ENCODE data around the gene MPND.
A peak's percentile ranks its signal among the peaks of the same experiment; 100 is the strongest.

The MPND gene

DNA sequence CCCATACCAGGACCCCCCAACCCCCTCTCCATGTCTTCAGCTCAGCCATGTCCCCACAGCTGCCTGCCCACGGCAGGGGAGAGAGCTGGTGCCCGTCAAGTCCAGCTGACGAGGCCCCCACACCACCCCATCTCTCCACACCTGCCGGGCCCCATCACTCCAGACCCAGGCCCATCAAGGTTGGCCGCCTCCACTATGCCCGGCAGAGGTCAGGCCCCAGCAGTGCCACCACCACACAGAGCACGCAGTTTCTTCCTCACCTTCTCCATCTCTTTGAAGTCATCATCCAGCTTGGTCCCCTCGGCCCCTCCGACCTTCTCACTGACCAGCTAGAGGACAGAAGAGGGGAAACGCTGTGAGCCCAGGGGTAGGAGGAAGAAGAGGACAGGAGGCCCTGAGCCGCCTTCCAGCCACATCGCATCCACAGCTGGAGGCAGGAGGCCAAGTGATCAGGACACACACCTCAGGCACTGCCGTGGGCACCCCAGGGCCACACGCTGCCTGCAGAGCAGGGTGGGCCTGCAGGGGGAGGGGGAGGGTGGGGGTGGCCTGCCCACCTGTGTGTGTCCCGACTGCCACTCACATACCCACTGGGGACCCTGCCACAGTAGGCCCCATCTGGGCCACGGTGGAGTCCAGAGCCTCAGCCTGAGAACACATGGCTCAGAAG lies 23.4 kb downstream of the MPND start:
- DNase-seq (ENCODE audit: low read depth in 2 of 2): no peak

DNA sequence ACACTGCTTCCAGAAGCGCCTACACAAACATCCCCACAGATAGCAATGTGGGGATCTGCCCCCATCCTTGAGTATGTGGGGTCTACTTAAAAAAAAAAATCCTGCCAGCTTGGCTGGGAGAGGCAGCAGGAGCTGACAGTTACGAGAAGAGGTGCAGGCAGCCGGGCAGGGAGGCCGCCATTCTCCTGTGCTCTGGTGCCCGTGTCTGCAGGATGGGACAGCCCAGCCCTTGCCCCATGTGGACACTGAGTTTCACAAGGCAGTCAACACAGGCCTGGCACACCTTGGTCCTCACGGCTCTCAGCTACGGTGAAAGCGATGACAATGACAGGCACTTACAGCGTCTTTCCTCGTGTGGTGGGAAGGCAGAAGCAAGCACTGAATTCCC lies 24.0 kb downstream of the MPND start:
- no peak for DNase-seq (ENCODE audit: low read depth in 2 of 2)

DNA sequence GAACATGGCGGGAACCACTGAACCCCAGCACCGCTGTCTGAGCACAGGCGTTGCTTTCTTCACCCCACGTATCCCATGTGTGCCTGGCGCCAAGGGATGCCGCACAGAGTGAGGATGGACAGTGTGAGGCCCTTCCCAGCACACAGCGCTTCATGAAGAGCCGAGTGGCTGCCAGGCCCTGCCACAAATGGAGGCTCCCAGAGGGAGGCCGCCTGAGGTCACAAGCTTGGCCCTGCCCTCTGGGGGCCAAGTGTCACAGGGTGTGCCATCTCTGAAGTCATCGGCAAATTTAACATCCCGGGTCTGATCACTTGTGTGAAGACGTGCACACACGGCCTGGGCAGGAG lies 24.4 kb downstream of the MPND start:
- no peak for DNase-seq (ENCODE audit: low read depth in 2 of 2)

DNA sequence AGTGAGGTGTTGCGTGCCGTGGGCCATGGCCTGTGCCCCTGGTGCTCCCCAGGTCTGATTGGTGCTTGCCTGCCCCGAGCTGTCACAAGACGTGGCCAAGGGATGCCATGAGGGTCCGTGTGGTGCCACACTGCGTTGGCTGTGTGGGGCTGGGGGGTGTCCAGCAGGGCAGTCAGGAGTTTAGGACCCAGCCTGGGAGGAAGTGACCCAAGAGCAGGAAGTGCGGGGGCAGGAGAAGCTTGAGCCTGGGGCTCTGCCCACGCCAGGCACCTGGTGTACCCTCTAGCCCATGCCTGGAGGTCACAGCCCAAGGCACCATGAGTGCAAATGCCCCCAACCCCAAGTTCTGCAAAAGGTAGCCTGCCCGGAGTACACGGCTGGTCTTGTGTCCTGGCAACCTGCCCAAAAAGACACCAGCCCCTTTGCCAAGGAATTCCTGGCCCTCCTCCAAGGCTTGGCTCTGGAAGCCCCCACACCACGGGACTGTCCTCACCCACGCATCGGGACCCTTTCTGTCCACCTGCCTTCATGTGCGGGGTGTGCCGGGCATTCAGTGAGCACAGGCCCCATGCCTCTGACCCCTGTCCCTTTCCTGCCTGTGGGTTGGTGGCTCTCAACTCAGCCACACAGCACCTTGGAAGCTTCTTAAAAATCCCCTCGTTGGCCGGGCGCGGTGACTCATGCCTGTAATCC lies 24.9 kb downstream of the MPND start:
- DNase-seq (ENCODE audit: low read depth in 2 of 2): no peak

DNA sequence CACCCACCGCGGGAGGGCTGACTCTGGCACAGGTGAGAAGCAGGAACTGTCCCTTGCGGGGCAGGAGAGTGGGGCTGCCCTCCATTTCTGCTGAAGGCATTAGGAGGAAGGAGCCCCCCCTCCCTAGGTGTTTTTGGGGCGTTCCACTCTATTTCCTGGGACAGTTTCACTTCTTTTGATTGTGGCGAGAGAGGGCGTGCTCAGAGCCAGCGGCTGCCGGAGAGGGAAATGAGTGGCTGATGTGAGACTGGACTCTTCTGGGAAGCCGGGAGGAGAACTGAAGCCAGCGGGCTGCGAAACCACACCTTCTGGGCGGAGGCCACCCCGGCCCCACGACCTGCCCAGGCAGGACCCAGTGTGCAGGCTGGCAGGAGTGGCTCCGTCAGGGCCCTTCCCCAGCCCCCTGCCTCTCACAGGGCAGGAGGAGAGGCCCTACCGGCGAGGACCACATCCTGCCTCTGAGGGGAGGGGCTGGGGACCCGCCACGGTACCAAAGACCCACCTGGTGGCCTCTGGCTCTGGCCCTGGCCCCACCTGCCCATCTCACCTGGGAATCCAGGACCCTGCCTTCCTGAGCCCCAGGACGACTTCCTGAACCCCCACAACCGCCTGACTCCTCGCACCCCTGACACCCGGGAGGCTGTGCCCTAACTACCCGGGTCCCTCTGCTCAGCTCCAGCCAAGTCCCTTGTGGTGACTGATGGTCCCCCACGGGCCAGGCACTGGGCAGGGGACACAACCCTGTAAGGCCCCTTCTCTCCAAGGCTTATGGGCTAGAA lies 25.9 kb downstream of the MPND start:
- DNase-seq (ENCODE audit: low read depth in 2 of 2): no peak

DNA sequence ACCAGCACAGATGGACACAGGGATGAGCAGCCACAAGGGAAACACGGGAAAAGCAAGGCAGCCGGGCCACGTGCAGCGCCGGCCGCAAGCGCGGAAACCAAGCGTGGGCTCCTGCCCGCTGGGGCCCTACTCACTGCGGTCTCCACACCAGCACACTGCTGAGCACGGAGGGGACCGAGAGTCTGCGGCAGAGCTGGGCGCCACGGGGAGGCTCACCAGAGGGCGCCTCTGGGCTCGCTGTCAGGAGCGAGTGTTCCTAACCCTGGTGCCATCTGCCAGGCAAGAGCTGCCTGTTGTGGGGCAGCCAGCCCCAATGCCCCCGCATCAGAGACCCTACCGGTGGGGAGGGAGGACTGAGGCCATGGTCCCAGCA lies 26.5 kb downstream of the MPND start:
- DNase-seq (ENCODE audit: low read depth in 2 of 2): no peak

DNA sequence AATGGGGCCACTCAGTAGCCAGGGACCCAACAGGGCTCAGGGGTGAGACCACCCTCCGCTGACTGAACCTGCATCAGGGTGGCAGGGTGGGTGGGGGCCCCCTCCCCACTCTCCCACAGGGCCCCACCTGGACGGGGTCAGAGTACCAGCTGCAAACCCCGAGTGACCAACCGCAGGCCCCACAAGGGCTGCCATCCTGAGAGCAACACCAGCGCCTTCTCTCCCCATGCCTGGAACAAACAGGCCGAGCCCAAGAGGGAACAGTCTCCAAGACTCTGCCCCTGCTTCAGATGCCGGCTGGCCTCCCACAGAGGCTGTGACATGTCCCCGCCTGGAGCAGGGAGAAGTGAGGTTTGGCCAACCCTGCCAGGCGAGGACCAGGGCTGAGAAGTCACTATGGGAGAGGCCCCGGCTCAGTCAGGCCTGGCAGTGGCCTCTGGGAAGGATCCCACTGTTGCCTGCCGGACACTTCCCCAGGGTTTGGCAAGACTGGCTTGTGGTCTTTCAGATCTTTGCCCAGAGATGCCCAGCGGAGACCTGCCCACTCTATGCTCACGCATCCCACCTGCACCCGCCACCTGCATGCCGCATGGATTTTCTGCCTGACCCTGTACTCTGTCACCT lies 27.2 kb downstream of the MPND start:
- DNase-seq (ENCODE audit: low read depth in 2 of 2): no peak

DNA sequence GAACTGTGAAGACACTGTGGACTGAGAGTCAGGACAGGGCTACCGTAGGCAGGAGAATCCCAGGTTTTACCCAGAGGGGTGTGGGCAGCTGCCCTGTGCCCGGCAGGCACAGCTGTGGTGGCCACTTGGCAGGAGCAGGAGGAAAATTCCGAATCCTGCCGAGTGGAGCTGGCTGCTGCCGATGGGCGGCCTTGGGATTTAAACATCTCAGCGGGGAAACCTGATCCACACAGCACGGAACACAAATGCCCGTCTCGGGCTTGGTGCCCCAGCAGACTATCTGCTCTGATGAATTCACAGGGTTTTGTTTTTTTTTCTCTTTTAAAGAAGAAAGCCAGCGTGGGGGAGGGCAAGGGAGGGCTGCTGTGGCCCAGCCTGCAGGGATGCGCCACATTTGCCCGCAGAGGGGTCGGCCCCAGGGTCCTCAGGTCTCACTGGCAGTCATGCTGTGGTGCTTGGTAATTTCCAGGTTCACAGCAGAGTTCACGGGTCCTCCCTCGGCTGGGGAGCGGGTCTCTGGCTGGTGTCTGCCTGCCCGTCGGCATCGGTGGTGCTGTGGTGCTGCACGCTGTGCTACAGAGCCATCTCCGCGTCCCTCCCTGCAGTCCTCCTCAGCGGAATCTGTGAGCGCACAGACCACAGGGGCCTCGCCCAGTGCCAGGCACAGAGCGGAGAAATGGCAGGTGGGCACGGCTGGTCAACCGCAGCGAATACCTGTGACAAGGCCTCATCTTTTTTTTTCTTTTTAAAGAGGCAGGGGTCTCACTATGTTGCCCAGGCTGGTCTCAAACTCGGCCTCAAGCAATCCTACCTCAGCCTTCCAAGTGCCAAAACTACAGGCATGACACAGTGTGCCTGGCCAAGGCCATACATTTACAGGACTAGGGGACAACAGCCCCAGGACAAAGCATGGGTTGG lies 28.1 kb downstream of the MPND start:
- DNase-seq (ENCODE audit: low read depth in 2 of 2): no peak

DNA sequence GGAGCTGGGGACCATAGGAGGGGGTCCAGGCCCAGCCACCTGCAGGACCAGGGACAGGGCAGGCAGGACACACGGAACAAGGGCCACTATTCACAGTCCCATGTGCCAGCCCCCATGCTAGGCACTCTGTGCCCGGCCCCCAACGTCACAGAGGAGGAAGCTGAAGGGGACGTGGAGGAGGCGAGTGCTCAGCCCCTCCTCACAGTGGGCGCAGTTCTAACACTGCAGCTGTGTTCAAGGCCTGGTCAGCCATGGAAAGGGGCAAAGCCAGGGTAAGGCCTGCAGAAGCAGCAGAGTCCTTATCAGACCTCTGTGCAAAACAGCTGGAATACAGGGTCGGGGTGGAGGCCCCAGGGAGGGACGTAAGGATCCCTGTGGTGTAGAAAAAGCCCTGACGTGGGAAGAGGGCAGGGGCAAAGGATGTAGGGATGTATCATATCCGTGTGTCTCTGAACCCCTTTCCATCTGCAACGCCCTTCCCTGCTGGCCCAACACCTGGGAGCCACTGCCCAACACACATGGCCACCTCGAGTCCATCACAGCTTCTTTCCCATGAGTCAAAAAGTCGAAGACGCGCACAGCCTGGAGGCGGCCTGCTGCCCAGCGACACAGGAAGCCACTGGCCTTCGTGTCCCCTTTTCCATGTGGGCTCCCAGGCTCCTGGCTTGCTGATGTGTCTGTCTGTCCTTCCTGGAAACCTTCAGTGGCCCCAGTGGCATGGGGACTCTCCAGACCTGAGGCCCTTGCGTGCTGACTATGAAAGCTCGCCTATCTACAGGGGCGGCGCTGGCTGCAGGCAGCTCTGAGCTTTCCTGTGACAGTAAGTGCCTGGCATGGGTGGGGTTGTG lies 29.0 kb downstream of the MPND start:
- DNase-seq (ENCODE audit: low read depth in 2 of 2): no peak

DNA sequence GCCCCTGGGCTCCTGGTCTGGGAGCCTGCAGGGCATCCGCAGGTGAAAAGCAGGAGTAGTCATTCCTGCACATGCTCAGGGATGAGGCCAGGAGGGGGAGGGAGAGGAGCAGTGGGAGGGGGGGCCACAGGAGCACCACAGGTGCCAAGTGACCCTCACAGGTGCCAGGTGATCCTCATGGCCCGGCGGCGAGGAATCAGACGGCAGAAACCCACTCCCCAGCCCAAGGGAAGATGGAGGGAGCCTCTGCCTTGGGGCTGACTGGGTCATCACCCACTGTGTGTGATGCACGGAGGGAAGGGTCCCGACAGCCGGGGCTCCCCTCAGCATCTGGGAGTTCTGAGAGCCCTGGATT lies 29.6 kb downstream of the MPND start:
- no peak for DNase-seq (ENCODE audit: low read depth in 2 of 2)

DNA sequence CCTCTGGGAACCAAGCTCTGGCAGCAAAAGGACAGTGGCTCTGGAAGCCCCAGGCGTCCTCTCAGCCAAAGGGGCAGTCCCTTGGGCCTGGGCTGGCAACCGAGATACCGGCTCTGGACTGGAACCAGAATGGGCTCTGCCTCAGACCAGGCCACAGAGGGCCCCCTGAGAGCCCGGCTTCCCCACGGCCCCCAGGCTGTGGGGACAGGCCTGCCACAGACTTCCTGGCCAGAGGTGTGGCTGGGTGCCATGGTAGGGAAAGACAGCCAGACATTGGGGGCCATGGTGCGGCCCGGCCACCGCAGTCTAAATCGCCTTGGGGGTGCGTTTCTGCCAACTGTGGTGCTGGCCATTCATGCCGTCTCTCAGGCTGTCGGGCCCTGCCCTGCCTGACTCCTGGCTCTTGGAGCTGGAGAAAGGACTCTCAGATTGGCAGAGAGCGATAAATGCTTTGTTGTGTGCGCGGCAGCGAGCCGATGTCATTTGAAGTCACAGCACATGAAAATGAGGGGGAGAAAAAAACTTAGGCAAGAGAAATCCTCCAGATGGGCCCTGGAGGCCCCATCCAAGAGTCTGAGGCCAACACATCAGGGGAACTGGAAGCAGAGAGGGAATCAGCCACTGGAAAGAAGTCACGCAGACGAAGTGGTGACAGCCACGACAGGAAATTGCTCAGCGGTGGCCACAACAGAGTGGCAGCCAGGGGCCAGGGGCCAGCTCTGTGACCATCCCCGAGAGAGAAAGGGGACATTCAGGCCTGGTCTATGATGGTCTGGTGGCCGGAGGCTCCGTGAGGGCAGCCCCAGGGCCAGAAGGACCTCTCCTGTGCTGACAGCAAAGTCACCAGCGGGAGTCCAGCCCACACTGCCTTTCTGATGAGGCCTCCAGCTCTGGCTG lies 30.5 kb downstream of the MPND start:
- peak in 1 of 2 experiments; percentile 12 for DNase-seq (ENCODE audit: low read depth in 2 of 2)

DNA sequence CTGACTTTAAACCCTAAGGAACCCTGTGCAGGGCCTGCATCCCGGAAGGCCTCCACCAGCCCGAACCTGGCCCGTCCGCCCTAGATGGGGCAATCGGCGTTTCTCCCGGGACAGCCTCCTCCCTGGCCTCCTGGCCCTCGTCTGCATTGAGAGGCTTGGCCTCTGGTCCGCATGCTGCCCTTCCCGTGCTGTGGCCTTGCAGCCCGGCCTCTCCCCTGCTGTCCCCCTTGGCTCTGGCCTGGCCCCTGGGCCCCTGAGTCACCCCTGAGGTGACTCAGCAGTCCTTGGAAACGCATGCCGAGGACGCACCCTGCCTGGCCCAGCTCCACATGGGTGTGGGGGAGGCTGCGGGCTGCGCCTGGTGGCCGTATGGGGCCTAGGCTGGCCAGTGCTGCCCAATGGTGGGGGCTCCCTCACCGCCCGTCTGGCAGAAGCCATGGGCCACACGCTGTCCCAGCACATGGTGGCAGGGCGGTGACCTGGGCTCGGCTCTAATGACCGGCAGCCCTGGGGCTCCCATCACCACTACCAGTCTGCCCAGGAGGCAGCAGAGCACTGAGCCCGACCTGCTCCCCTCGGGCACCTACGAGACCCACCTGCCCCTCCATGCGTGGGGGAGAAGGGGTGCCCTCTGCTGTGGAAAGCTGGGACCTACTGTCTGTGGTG lies 31.3 kb downstream of the MPND start:
- peak; percentile 23 to 32 for DNase-seq (ENCODE audit: low read depth in 2 of 2)

DNA sequence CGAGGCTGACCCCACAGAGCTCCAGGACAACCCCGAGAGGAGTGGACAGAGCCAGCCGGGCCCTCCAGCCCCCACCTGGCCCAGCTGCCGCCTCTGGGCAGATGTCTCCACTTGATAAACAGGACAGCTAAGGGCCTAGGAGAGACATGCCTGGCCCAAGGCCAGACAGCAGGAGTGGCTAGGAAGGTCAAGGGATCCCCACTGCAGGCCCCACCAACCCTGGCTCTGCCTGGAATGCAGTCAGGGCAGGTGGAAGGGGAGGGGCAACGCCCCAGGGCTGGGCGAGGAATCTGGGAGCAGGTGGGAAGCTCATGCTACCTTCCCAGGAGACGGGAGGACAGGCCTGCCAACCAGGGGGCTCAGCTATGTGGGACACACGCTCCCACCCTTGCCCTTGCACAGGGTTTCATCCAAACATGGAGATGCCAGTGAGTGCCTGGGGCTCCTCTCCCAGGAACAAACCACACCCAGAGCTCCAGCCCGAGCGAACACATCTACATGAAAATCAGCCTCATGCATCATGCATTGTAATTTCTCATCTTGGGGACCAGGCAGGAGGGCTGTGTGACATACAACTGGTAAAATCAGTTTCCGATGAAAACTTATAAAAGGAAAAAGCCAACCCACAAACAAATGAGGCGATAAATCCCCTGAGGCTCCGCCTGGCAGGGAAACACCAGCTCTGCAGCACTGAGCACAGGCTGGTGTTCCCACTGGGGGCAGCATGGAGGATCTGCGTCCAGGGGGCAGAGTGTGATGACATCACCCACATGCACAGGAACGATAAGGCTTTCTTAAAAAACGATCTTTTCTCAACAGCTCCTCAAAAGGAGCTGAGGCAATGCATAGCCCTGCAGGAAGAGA lies 32.0 kb downstream of the MPND start:
- peak; percentile 21 to 39 for DNase-seq (ENCODE audit: low read depth in 2 of 2)

DNA sequence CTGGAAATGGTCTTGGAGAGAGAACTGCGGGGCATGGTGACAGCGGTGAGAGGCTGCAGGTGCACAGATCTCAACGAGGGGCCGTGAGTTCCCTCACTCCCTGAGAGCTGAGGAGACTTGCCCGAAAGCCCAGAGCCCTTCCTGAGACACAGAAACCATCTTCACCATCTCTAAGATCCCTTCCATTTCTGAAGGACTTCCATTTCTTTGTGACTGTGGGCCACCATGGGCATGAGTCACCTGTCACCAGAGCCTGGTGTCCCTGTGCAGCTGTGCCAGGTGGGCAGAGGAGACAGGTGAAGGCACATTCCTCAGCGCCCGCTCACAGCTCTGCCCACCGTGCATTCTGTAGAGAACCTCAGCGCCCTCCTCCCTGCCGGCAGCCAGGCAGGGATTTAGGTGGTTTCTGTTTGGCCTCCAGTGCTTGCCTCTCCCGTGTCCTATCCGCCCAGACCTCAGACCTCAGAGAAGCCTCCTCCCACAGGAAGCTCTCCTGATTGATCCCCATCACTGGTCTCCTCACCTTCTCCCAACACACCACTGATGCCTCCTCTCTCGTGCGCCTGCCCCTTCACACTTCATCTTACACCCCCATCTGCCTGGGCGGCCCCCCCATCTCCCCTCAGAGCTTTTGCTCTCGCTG lies 32.8 kb downstream of the MPND start:
- no peak for DNase-seq (ENCODE audit: low read depth in 2 of 2)

DNA sequence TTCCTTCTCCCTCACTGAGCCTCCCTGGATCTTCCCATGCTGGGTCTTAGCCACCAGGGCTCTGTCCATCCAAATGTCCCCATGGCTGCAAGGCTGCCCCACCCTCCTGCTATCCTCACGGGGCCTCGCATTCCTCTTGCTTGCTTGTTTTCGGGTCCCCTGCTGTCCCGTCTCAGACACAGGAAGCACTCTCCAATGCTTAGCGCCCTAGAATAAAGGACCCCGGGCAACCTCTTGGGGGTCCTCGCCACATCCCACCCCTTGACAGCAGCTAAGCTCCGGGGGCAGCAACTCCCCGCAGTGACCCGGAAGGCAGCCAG lies 33.3 kb downstream of the MPND start:
- DNase-seq (ENCODE audit: low read depth in 2 of 2): no peak

DNA sequence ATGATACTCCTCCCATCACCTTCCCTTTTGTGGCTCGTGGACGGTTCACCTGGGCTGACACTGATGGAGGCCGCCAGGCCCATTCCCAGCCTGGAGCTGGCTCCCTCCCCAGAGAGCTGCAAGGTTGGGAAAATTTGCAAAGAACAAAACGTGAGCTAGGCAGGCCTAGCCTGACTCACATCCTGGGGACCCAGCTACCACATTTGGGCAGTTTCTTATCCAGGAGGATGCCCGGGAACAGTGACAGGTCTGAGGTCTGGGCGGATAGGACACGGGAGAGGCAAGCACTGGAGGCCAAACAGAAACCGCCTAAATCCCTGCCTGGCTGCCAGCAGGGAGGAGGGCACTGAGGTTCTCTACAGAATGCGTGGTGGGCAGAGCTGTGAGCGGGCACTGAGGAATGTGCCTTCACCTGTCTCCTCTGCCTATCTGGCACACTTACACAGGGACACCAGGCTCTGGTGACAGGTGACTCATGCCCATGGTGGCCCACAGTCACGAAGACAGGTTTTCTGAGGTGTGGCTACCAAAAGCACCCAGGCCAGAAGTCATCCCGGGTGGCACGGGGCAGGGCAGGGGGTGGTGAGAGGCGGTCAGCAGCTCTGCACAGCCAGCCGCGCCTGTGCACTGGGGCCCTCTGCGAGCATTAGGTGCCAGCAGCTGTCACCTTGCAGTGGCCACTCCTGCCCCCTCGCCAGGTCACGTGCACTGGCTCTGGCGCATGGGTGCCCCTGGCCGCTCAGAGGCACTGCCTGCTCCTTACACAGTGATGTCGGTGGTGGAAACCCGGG lies 33.8 kb downstream of the MPND start:
- no peak for DNase-seq (ENCODE audit: low read depth in 2 of 2)

DNA sequence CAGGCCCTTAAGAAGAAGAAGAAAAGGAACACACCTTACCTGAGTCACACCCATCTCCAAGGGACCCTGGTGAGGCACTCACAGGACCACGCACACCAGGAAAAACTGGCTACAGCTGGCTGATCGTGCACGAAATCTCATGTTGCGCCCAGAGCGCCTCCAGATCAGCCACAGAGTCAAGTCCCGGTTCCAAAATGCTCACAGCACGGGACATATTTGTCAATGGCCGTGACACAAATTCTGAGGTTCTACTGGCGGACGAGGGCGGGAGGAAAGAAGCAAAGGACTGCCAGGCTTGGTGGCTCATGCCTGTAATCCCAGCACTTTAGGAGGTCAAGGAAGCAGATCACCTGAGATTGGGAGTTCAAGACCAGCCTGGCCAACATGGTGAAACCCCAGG lies 35.5 kb downstream of the MPND start:
- no peak for DNase-seq (ENCODE audit: low read depth in 2 of 2)
